ENCODE data around the gene CRTC3. TPM values are rescaled to one million over a fixed set of nuclear protein-coding genes. Genes with fewer than 3 reads are reported as not detected.

CRTC3 gene
- total RNA-seq, 1 experiment from 2014 or later = 3.9 TPM

- no peaks in the 10 kb centered on the region for H3K27me3 ChIP-seq (ENCODE audit: insufficient read depth, low read length)
- no peak overlapping the region for H2BK15ac ChIP-seq (ENCODE audit: low read depth, low read length)
- H2AK5ac ChIP-seq (ENCODE audit: insufficient read length, low read length) = no peak overlapping the region
- Mint-ChIP-seq H3K4me1 (peaks cover 6 to 10% of the 10 kb centered on the region in 2 experiments), H3K27ac (no peak overlapping the region), H3K36me3 (ENCODE audit: insufficient read depth in 1 of 3, low read depth in 3 of 3) (peaks cover 0 to 10% (median 2%) of the 10 kb centered on the region in 3 experiments; a peak in 4 of 7 replicates), H3K27me3 (ENCODE audit: low read depth) (no peaks in the 10 kb centered on the region), H3K9me3 (no peaks in the 10 kb centered on the region), H3K4me3 (no peak overlapping the region)
- 100% methylated on average over 1 of the region's 2 CpGs for whole genome bisulfite sequencing (ENCODE audit: extremely low coverage, insufficient read length, low lambda C conversion rate)
- H3K23ac ChIP-seq (ENCODE audit: insufficient read length, low read depth, low read length) = no peak overlapping the region
- H2BK20ac ChIP-seq (ENCODE audit: low read depth, low read length, poor library complexity, severe bottlenecking) = no peak overlapping the region
- H3K14ac ChIP-seq (ENCODE audit: insufficient read depth, low read length) = no peak overlapping the region
- no peak overlapping the region for H2BK12ac ChIP-seq (ENCODE audit: insufficient read length, low read depth, low read length)
- no peaks in the 10 kb centered on the region for H3K79me2 ChIP-seq (ENCODE audit: insufficient read depth, low read length)
- no peak for TF ChIP-seq CTCF (conservative IDR thresholded peaks at IDR 0.05)
- no peak overlapping the region for H3K27ac ChIP-seq (ENCODE audit: insufficient read length, low read depth, low read length)
- H3K9ac ChIP-seq (ENCODE audit: extremely low read depth, insufficient read length, low read length) = no peak overlapping the region
- no peaks in the 10 kb centered on the region for H3K4me1 ChIP-seq (ENCODE audit: insufficient read depth, low read length)
- H3K79me1 ChIP-seq (ENCODE audit: insufficient read depth, low read depth, low read length, poor library complexity, severe bottlenecking) = no peaks in the 10 kb centered on the region
- H3K23me2 ChIP-seq (ENCODE audit: insufficient read length, low read depth, low read length, poor library complexity, severe bottlenecking) = no peaks in the 10 kb centered on the region
- H3K4me2 ChIP-seq (ENCODE audit: insufficient read depth, insufficient read length, low read length) = no peak overlapping the region
- no peak overlapping the region for H3T11ph ChIP-seq (ENCODE audit: low read length)
- no peaks in the 10 kb centered on the region for H4K20me1 ChIP-seq (ENCODE audit: control insufficient read depth, insufficient read depth, insufficient read length)
- DNase-seq = no peak
- no peak overlapping the region for H2AFZ ChIP-seq (ENCODE audit: low read length)
- H2BK5ac ChIP-seq (ENCODE audit: insufficient read length, low read length) = no peak overlapping the region
- no peak overlapping the region for H3K4ac ChIP-seq (ENCODE audit: low read depth, low read length)
- H4K8ac ChIP-seq (replicated peaks; ENCODE audit: insufficient read length, low read depth, low read length) = no peak overlapping the region
- H2BK120ac ChIP-seq (ENCODE audit: low read depth, low read length, poor library complexity, severe bottlenecking) = no peak overlapping the region
- H3K18ac ChIP-seq (ENCODE audit: insufficient read length, low read depth, low read length) = no peak overlapping the region
- no peak overlapping the region for H4K91ac ChIP-seq (ENCODE audit: insufficient read length, low read depth, low read length)
- no peak overlapping the region for H4K5ac ChIP-seq (ENCODE audit: insufficient read length, low read depth, low read length)
- H3K9me3 ChIP-seq (ENCODE audit: control insufficient read depth, low read depth, low read length) = no peaks in the 10 kb centered on the region
- H3K56ac ChIP-seq (ENCODE audit: insufficient read length, low read depth, low read length) = no peak overlapping the region
Observed at GRCh38 chr15:90647326-90647725, 117.6 kb downstream of the CRTC3 start.
